HG03432 (cell line): ENCODE data around the gene SACM1L.

ENCODE experiments used
- ATAC-seq: cut with Tn5 transposase; IDR thresholded peaks from one replicate; pipeline ENCODE4 v1.9.1; 2021; ENCODE audit warnings: mild to moderate bottlenecking, moderate library complexity; ENCODE audit not compliant: unreplicated experiment

Gene SACM1L

GRCh38 chr3:45762647-45763302 lies 73.6 kb downstream of the SACM1L start:
- ATAC-seq = no peak

- no peak for ATAC-seq
Observed at GRCh38 chr3:45763303-45763675, 74.1 kb downstream of the SACM1L start.

DNA sequence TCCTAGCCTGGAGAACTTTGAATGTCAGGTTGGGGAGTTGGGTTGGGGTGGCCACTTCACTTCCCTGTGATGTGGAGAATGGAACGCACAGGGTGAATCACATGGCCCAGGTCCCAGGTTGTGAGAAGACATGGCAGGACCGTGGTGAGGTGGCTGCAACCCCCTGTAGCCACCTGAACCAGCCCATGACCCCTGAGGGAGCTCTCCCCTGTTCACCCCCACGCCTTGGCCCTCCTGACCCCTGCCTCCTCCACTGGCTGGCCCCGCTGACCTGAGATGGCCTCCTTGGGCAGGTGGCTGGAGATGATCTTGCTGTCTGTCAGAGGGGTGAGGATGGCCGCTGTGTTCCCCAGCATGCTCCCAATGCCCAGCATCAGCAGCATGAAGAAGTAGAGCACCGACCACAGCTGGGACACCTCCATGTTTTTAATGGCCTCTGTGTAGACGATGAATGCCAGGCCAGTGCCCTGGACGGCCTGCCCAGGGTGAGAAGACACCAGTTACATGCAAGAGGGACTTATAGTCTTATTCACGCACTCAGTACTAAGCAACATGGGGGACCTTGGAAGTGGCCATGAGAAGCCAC lies 76.2 kb downstream of the SACM1L start:
- no peak for ATAC-seq

DNA sequence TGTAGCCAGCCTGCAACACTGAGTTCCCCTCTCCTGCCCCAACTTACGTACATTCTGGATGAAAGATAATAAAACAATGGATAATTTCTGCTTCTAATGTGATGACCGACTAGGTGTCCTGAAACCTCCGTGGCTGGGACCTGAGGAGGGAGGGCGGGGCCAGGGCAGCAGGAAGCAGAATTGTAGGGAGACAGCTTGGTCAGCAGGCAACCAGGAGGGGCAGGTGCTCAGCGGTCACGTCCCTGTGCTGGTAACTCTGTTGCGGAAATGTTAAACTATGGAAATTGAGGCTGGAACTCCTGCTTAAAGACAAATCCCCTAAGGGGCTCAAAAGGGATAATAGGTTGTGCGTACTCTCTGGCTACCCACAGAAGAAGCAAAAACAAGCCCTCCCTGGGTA lies 76.8 kb downstream of the SACM1L start:
- no peak for ATAC-seq

- no peak for ATAC-seq
Observed at GRCh38 chr3:45771166-45771775, 82.1 kb downstream of the SACM1L start.

GRCh38 chr3:45771831-45772230 lies 82.6 kb downstream of the SACM1L start:
- no peak for ATAC-seq

GRCh38 chr3:45772341-45773035 lies 83.3 kb downstream of the SACM1L start:
- ATAC-seq = no peak

DNA sequence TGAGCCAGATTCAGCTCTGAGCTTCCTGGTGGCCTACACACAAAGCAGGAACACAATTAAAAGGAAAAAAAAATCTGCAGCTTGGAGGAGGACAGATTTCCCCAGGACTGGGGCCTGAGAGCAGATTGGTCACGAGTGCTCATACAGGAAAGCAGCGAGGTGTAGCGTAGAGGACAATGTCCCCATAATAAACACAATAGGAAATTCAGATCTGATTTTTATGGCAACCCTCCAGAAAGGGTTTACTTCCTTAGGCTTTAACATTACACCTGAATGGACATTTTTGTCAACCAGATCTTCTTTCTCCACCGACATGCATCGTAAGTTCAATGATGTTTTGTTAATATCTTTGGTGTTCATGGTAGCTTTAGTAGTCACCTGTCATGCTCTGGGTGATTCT lies 83.9 kb downstream of the SACM1L start:
- no peak for ATAC-seq

DNA sequence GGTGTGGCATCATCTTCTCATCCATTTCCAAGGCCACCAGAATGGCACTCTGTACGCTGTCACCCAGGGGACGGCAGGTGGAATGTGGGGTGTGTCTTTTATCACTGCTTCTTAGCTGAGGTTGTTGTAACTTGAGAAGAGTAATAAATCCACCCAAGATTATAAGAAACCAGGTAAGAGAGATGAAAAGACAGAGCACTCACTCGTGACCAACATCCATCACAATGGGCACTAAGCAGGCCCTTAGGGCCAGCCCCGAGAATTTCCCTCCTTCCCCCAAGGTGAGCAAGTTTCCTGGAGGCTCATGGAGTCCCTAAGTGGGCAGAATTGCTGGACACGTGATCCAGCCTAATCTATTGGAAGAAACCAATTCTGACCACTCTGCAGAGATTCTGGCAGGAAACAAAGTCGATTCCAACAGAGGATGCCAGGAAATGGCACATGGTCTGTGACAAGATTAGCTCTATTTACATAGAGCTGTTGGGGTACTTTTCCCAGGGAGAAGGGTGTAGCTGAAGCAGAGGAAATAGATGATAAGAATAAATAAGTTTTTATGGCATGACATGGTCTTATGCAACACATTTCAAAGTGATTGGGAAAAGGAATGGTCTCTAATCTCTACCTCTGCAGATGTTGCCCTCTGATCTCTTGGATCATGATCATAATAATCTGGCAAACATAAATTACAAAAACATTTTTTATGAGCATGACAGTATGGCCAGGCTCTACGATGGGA lies 84.7 kb downstream of the SACM1L start:
- ATAC-seq = no peak

DNA sequence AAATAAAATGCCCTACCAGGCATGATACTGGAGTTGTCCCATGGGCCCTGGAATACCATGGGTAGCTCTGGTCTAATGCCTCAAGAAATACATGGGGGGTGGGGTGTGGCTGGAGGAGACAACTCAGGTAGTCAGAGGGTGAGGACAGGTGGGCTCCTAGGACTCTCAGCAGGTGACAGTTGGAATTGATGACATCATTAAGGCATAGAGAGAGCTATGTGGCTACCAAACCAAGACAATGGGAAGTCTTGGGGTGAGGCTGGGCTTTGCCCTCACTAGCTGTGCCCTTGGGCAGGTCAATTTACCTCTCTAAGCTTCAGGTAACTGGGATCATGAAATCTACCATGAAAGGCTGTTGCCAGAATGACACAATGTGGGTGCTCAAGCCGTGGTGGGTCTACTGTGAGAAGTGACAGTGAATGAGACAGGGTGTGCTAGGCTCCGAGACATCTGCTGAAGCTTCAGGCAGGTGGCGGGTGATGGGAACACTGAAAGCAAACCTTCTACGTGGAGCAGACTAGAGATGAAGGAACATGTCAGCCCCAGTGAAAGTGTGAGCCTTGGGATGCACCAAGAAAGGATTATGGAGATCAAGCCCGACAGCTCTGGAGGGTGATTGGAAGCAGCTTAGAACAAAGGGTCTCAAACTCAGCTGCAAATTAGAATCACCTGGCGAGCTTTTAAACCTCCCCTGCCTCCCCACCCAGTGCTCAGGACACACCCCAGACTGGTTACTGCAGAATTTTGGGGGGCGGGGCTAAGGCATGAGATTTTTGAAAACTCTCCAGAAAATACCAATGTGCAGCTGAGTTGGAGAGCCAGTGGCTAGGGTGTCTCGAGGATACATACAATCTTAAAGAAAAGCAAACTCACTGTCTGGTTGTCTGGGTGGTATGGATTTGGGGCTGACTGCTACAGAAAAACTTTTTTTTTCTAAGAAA lies 85.7 kb downstream of the SACM1L start:
- no peak for ATAC-seq

DNA sequence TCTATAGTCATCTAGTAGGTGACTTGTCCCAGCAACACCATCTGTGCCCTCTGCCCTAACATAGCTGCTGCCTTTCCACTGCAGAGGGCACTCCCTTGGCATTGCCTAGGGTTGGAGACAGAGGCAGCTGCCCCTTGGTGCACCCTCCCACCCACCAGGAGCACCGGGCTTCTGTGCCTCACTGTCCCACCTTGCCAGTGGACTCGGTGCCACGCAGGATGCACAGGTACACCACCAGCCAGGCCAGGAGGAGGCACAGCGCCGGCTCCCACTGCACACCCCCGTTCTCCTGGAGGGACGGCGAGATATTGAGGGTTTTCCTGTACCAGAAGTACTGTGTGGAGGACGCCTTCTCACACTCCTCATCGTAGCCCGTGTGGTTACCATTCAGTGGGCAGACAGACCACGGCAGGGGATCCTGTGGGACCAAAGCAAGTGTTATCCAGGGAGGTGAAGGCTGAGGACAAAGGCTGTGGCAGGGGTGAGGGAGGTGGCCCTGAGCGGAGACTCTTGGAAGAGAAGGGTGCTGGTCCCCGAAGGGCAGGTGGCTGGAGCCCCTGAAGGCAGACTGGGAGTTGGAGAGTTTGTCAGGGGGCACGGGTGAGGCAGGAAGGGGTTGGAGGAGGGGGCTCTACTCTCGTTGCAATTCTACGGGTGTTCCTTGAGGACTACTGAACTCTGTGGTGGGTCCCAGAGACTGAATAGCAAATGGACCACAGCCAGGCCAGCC lies 86.5 kb downstream of the SACM1L start:
- no peak for ATAC-seq

GRCh38 chr3:45776301-45776595 lies 87.1 kb downstream of the SACM1L start:
- ATAC-seq = no peak

- no peak for ATAC-seq
Observed at GRCh38 chr3:45776611-45777010, 87.4 kb downstream of the SACM1L start.

DNA sequence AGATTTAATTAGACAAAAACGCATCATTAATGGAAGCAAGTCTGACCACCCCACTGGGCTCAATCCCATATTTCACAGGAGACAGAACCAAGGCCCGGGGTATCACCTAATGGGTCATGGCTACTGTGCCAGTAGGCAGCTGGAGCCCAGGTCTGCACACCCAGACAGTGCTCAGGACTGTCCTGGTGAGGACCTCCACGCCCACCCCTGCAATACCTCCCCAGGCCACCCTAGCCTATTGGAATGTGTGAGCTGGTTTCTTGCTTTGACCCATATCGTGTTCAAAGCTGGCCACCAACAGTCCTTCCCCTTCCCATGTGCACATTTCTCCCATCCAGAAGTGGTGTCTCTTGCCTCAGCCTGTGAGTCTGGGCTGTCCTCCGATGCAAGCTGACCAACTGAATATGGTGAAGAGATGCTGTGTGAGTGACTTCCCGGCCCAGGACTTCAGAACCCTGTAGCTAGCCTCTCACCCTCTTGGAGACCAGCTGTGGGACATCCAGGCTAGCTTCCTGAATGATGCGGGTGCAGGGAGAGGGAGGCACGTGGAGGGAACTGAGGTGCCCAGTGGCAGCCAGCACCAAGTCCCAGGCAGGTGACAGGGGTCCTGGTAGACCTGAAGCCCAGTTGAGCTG lies 88.0 kb downstream of the SACM1L start:
- no peak for ATAC-seq

DNA sequence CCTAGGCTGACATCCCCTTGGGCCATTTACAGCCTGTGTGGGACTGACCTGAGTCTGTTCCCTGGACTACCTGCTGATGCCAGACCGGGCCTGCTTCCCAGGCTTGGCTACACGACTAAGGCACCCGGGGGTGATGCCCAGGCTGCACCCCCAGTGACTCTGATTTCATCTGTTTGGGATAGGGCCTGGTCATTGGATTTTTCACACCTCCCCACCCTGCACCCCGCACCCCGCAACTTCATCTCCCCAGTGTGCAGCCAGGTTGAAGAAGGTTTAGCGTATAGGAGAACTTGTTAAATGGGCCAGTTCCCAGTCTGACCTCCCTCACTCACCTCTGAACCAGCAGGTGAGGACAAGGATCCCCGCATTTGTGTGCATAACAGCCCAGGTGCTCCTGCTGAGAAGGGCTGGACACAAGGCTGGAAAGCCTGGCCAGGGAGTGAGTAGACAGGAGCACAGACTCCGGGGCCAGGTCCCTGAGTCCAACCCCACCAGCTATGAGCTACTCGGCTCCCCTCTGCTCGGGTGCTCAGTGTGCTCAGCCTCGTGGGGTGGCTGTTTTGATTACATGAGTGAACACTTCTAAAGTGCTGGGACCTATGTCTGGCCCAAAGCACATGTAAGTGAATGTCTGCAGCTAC lies 88.7 kb downstream of the SACM1L start:
- no peak for ATAC-seq

- ATAC-seq = no peak
Observed at GRCh38 chr3:45778761-45779201, 89.6 kb downstream of the SACM1L start.

- ATAC-seq = no peak
Observed at GRCh38 chr3:45779746-45780735, 90.8 kb downstream of the SACM1L start.

DNA sequence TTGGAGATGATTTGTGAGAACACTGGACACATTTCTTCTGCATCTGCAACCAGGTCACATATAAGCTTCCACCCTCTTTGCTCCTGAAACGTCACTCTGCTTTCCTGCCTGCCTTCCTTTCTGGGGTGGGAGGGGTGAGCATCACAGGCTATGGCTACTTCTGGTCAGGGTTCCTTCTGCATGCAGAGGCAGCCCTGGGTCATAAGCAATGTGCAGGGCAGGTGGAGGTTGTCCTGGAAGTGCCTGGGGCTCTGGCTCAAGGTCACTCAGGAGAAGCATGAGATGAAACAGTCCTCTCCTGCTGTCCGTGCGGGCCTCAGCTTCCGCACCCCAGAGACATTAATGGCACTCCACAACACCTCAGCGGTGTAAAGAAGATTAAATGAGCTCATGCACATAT lies 92.1 kb downstream of the SACM1L start:
- no peak for ATAC-seq
